Measurements from ENCODE around the gene NELL1.
"Not testable (repeated sequence)": the region's sequence is repeated elsewhere in the genome, so short reads cannot be mapped to it uniquely, and the experiment has no call there.

Gene NELL1

DNA sequence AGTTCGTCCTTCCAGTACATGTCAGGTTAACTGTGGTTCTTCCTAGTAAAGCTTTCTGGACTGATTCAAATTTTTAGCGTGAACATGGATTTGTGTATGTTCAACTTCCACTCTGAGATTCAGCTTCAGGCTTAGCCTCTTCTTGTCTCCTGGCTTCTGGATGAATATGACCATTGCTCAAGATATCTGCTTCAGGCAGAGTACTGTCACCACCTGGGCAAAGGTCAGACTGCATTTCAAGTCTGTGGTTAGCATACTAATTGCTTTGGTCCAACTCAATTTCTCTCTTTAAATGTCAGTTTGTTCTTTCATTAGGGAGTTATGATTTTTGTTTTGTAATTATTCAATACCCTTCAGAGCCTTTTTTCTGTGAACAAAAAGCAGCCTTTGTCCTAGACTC, 440.0 kb downstream of the NELL1 start:
- no peak for DNase-seq (ENCODE audit: low read depth in 2 of 2)

DNA sequence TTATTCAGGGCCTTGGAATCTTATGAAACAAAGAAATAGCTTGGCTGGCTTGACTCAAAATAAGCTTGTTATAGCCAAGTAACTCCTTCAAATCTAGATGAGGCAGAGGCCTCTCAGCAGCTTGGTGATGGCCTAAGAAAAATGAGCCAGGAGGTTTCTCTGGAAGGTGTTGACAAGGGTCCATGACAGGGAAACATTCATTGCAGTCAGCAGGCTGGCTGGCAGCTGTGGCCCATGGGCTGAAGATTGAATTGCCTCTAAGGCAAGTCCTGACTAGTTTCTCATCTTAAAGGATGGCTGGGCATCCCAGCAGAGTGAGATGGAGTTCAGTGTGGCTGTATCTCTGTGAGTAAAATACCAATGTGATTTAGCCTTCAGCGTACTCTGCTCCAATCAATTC, 441.0 kb downstream of the NELL1 start:
- DNase-seq (ENCODE audit: low read depth in 2 of 2): no peak

DNA sequence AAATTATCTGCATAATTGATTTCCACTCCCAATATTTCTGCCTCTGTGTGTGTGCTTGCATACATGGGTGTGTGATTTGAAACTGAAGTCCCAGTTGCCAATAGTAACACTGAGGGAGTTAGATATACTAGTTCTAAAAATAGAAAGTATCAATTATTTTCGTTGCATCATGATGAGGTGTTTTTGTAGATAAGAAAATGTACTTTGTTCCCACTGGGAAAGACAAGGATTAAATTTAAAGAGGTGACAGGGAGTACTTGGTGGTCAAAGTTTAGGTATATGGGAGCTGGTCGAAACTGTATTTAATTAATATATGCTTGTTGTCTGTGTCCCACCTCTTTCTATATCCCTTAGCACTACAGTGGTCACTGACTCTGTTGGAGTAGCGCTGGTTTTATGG, 444.5 kb downstream of the NELL1 start:
- DNase-seq (ENCODE audit: low read depth in 2 of 2): no peak

DNA sequence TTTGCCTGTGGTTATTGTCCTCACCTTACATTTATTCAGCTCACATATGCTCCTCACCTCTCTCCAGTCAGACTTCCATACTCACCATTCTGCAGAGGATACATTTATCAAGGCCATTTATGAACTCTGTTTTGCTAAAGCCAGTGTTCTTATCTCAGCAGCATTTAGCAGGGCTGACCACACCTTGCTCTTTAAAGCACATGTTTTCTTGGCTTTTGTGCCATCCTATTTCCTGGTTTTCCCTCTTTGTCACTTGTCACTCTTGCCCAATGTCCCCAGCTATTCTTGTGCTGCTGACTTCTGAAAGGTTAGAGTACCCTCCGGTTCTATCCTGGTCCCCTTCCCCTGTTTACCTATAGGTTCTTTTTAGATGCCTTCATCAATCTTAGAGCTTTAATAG, 446.6 kb downstream of the NELL1 start:
- DNase-seq (ENCODE audit: low read depth in 2 of 2): no peak

- DNase-seq (ENCODE audit: low read depth in 2 of 2): no peak
Measured at GRCh38 chr11:21119411-21119810, 450.0 kb downstream of the NELL1 start.

DNA sequence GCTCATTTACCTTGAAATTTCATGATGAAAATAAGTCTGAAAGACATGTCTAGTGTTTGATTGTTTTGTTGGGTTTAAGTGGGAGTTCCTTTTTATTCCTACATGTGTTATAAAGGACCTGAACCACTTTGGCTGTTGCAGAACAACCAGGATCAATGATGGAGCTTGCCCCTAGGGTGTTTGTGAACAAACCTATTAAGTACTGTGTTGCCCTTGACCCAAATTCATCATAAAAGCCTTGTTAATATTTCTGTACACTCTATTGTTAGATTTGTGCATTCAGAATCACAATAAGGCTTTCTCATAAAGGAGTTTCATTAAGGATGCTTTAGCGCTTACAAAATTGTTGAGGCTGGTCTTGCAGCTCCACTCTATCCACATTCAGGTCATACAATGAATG, 452.6 kb downstream of the NELL1 start:
- no peak for DNase-seq (ENCODE audit: low read depth in 2 of 2)

- DNase-seq (ENCODE audit: low read depth in 2 of 2): no peak
Measured at GRCh38 chr11:21122523-21122922, 453.1 kb downstream of the NELL1 start.

GRCh38 chr11:21132146-21132720, 462.8 kb downstream of the NELL1 start:
- no peak for DNase-seq (ENCODE audit: low read depth in 2 of 2)

DNA sequence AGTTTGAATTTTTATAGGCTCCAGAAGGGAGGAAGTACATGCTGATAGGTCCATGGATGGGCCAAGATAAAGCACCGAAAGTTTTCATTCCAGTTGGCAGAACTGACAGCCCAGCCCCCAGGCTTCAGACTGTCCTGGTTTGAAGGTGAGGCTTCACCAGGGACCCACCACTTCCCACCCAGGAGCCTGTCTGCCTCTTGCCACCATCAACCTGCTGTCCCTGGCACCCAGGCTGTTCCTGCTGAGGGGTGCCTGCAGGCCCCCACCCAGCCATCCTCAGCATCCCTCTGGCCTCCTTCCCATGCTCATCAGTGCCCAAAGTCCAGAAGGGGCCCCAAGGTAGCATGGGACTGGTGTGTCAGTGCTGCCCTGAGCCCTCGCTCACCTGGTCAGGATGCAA, 463.9 kb downstream of the NELL1 start:
- no peak for DNase-seq (ENCODE audit: low read depth in 2 of 2)

GRCh38 chr11:21133722-21134121, 464.3 kb downstream of the NELL1 start:
- no peak for DNase-seq (ENCODE audit: low read depth in 2 of 2)

DNA sequence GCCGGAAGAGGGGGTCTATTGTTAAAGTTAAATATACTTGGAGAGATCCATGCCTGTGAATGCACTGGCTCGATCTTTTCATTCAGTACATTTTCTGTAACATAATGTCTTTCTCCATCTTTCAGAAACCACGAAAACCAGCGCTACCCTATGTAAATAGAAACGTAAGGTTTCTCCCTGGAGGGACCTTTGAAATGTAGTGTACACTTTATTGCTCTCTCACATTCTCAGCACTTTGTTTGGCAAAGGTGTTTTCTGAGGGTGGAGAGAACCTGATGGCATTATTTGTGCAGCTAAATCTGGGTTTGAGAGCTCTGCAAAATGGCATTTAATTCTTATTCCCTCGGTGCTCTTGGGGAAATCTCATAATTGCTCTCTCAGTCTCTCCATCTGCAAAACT, 468.4 kb downstream of the NELL1 start:
- no peak for DNase-seq (ENCODE audit: low read depth in 2 of 2)

- DNase-seq (ENCODE audit: low read depth in 2 of 2): not testable (repeated sequence)
Measured at GRCh38 chr11:21141557-21141956, 472.2 kb downstream of the NELL1 start.

GRCh38 chr11:21142007-21142406, 472.6 kb downstream of the NELL1 start:
- DNase-seq (ENCODE audit: low read depth in 2 of 2): no peak

- no peak for DNase-seq (ENCODE audit: low read depth in 2 of 2)
Measured at GRCh38 chr11:21144531-21144930, 475.1 kb downstream of the NELL1 start.

- DNase-seq (ENCODE audit: low read depth in 2 of 2): no peak
Measured at GRCh38 chr11:21148376-21148775, 479.0 kb downstream of the NELL1 start.

- DNase-seq (ENCODE audit: low read depth in 2 of 2): no peak
Measured at GRCh38 chr11:21160140-21160539, 490.8 kb downstream of the NELL1 start.

DNA sequence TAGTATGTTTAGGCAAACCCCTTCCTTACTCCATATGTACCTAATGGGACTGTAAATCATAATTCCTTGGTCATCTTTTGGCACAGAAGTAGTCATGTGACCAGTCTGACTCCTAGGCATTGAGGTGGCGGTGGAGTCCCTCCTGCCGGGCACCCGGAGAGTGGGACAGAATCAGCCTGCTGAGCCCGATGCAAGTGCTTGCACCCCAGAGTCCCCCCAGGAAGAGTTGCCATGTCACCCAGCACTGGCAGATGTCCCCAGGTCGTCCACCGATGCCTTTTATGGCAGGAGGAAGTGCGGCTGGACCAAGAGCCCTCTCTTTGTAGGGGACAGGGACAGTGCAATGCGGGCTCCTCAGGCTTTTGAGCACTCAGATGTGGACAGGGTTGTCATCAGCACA, 500.3 kb downstream of the NELL1 start:
- no peak for DNase-seq (ENCODE audit: low read depth in 2 of 2)

- DNase-seq (ENCODE audit: low read depth in 2 of 2): no peak
Measured at GRCh38 chr11:21173476-21173875, 504.1 kb downstream of the NELL1 start.

- DNase-seq (ENCODE audit: low read depth in 2 of 2): no peak
Measured at GRCh38 chr11:21174781-21175180, 505.4 kb downstream of the NELL1 start.

DNA sequence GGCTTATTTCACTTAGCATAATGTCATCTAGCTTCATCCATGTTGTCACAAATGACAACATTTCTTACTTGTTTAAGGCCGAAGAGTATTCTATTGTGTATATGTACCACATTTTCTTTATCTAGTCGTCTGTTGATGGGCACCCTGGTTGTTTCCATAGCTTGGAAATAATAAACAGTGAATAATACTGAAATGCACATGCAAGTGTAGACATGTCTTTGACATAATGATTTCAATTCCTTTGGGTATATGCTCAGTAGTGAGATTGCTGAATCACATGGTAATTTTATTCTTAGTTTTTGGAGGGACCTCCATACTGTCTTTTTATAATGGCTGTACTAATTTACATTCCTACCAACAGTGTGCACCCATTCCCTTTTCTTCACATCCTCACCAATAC, 508.0 kb downstream of the NELL1 start:
- DNase-seq (ENCODE audit: low read depth in 2 of 2): no peak

DNA sequence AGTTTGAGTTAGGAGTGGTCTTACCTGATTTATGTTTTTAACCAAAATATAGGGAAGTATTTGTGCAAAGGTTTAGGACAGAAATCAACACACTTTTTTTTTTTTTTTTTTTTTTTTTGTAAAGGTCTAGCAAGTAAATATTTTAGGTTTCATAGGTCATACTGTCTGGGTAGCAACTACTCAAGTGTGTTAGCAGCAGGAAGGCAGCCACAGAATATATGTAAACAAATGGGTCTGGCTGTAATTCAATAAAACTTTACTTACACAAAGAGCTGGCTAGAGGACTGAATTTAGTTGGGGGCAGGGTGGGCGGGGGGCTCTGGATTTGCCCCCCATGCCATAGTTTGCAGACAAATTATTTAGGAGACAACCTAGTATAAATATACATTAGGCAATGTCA, 510.4 kb downstream of the NELL1 start:
- DNase-seq (ENCODE audit: low read depth in 2 of 2): no peak

DNA sequence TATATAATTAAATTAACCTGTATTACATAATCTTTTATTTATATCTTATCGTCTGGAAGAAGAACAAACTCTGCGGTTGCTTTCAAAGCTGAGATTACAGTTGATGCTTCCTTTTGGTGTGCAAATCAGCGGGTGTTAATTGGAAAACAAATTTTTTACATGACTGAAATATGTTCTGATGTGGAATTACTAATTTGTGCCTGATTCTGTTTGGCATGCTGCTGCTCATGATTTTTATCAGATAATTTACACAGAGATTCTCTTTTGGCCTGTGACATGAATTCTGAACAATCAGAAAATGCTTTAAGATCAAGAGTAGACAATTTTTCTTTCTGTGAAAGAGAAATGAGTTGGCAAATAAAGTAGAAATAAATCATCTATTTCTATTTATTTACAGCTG, 510.8 kb downstream of the NELL1 start:
- DNase-seq (ENCODE audit: low read depth in 2 of 2): no peak

DNA sequence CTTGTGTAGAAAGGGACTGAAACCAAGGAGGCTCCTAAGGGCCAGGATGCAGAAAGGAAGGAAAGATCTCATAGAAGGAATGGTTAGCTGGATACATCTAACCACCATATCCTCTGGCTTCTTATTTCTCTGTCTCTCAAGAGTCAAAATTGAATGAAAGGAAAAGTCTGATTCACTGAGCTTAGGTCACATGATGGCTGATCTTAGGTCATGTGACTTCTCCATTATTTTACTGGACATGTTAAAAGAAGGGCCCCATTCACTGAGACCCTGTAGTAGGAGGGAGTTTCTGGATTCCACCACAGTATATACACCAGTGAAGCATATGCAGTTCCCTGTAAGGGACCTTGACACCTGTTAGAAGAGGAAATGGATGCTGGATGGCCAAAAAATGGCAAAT, 516.6 kb downstream of the NELL1 start:
- DNase-seq (ENCODE audit: low read depth in 2 of 2): no peak

GRCh38 chr11:21190181-21190580, 520.8 kb downstream of the NELL1 start:
- no peak for DNase-seq (ENCODE audit: low read depth in 2 of 2)

DNA sequence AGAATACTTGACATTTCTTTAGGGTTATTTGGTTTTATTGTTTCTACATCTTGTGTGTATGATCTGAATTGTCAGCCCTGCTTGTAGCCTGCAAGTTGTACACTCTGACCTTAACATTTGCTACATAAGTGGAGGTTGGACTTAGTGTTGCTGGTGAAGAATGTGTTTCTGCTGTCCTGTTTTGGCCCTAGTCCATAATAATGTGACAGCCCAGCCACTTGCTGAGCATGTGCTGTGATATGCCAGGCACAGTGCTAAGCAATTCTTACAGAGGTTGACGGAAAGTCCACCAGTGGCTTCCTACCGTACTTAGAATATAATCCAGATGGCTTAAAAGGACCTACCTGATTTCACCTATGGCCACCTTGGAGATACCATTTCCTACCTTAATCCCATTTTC, 526.6 kb downstream of the NELL1 start:
- DNase-seq (ENCODE audit: low read depth in 2 of 2): no peak

Data from fibroblast of skin of left biceps (primary cell).